Measurements from ENCODE around the gene CRYGN. TPM values are rescaled to one million over a fixed set of nuclear protein-coding genes. Genes with fewer than 3 reads are reported as not detected.

Gene CRYGN
- total and polyA plus RNA-seq, 9 of the 15 experiments (the other 6 are each of a cell fraction or from before 2014, with no cell fraction given), result not detected

DNA sequence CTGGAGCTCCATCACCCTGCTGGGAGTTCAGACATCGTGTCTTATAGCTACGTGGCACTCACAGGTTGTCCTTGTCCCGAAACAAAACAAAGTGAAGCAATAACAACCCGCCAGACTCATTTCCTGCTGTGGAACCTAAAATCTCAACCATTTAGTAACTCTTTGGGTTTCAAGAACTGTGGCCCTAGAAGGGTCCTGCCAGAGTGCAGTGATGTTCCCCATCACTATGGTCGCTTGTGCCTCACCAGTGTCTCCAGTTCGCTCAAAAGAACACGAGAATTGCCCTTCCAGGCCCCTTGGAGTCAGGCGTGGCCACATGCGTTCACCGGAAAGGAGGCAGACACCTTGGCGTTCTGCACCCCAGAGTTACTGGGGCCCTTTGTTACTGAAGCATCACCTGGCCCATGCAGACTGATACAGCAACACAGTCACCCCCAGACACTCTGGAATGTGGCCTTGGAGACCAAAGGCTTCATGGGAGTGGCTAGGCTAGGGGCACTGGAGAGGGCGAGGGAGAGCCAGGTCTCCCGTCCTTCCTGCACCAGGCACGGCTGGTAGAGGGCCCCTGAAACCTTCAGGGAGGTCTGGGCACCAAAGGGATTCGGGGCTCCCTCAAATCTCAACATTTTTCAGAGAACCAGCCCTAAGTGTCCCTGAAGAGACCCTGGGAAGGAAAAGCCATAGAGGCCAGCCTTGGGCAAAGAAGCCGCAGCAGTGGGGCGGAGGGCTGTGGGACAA, 908 bp downstream of the CRYGN start:
- Histone ChIP-seq H3K79me2 (ENCODE audit: control insufficient read depth, insufficient read depth, low read length) (no peaks in the 10 kb centered on the region), H3K27ac (ENCODE audit: extremely low read depth, low read depth, low read length) (no peak overlapping the region), H3K4me3 (no peak overlapping the region), H4K20me1 (replicated peaks; ENCODE audit: control insufficient read depth, insufficient read depth, low read length) (no peaks in the 10 kb centered on the region), H3K4me2 (ENCODE audit: insufficient read depth, low read length) (no peak overlapping the region), H2AFZ (ENCODE audit: low read depth, low read length) (no peak overlapping the region), H3K36me3 (ENCODE audit: control insufficient read depth, insufficient read depth, low read length) (no peaks in the 10 kb centered on the region), H3K4me1 (replicated peaks in 1 of 2; ENCODE audit: control insufficient read depth in 2 of 2, insufficient read depth in 2 of 2, low read length in 2 of 2) (peaks cover 5 to 22% of the 10 kb centered on the region in 2 experiments; a peak in 3 of 5 replicates), H3K9me3 (replicated peaks; ENCODE audit: control insufficient read depth, insufficient read depth, low read depth, low read length) (no peaks in the 10 kb centered on the region), H3K9me1 (ENCODE audit: control insufficient read depth, insufficient read depth, low read length) (no peaks in the 10 kb centered on the region), H3K27me3 (ENCODE audit: control insufficient read depth in 2 of 2, insufficient read depth in 2 of 2, low read length in 2 of 2) (peaks cover 25 to 57% of the 10 kb centered on the region in 2 experiments; a peak in 4 of 5 replicates), H3K9ac (ENCODE audit: insufficient read depth in 1 of 2, low read depth in 2 of 2, low read length in 2 of 2) (no peak overlapping the region)
- ATAC-seq (no peak), DNase-seq (ENCODE audit: extremely low read depth in 1 of 4, low spot score in 3 of 4) (no peak), FAIRE-seq (no peak)
- WGBS (ENCODE audit: insufficient coverage, low coverage, missing lambda C conversion rate), result 34% methylated on average over 16 of the region's 17 CpGs
- CTCF ChIA-PET (ENCODE audit: low intra/inter-chr PET ratio), result no interaction called here
- no TSS peak for BruUV-seq (replicated peaks)
- TF ChIP-seq, protein P1, sequence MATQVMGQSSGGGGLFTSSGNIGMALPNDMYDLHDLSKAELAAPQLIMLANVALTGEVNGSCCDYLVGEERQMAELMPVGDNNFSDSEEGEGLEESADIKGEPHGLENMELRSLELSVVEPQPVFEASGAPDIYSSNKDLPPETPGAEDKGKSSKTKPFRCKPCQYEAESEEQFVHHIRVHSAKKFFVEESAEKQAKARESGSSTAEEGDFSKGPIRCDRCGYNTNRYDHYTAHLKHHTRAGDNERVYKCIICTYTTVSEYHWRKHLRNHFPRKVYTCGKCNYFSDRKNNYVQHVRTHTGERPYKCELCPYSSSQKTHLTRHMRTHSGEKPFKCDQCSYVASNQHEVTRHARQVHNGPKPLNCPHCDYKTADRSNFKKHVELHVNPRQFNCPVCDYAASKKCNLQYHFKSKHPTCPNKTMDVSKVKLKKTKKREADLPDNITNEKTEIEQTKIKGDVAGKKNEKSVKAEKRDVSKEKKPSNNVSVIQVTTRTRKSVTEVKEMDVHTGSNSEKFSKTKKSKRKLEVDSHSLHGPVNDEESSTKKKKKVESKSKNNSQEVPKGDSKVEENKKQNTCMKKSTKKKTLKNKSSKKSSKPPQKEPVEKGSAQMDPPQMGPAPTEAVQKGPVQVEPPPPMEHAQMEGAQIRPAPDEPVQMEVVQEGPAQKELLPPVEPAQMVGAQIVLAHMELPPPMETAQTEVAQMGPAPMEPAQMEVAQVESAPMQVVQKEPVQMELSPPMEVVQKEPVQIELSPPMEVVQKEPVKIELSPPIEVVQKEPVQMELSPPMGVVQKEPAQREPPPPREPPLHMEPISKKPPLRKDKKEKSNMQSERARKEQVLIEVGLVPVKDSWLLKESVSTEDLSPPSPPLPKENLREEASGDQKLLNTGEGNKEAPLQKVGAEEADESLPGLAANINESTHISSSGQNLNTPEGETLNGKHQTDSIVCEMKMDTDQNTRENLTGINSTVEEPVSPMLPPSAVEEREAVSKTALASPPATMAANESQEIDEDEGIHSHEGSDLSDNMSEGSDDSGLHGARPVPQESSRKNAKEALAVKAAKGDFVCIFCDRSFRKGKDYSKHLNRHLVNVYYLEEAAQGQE (IDR thresholded peaks at IDR 0.05; ENCODE audit: borderline replicate concordance), result no peak
- TF ChIP-seq, protein P1 (CRISPR knock-in tag; IDR thresholded peaks at IDR 0.05; ENCODE audit: low read depth), result no peak
- TF ChIP-seq PRPF4 (IDR thresholded peaks at IDR 0.05; ENCODE audit: insufficient read depth, low read depth, low read length, poor library complexity, severe bottlenecking) (no peak), SUPT5H (IDR thresholded peaks at IDR 0.05) (no peak), CEBPB (tag; IDR thresholded peaks at IDR 0.05) (peak; percentile 49; the same call in 1 of the 2 replicates), XRCC4 (IDR thresholded peaks at IDR 0.05; ENCODE audit: extremely low read depth, insufficient read depth, insufficient read length) (no peak), ZNF12 (CRISPR knock-in tag; IDR thresholded peaks at IDR 0.05) (peak; percentile 97), CEBPG (CRISPR knock-in tag; IDR thresholded peaks at IDR 0.05) (0 out of 2 replicates have a peak, but pooled peaks have one; percentile 10), CEBPG (tag; conservative IDR thresholded peaks at IDR 0.05 in 1 of 2, IDR thresholded peaks at IDR 0.05 in 1 of 2) (0 out of 4 replicates have a peak, but pooled peaks of 1 of the 2 experiments have one; percentile 39)
- POLR2A ChIA-PET, result interaction anchor here (1.0 kb wide), 1 partner anchor 67 kb away, joined by 3 read pairs; no protein-coding TSS in a partner anchor
- intact Hi-C loops (cut with micrococcal nuclease) (no loop called here), in situ Hi-C loops (cut with MboI) (no loop called here)
